Measurements from ENCODE around the gene TOGARAM1. TPM values are rescaled to one million over a fixed set of nuclear protein-coding genes. Genes with fewer than 3 reads are reported as not detected.
A peak's percentile ranks its signal among the peaks of the same experiment; 100 is the strongest.

The TOGARAM1 gene
- total RNA-seq, 4 donors from 2014 or later = 6.3 to 19.1 (median 9.7) TPM

DNA sequence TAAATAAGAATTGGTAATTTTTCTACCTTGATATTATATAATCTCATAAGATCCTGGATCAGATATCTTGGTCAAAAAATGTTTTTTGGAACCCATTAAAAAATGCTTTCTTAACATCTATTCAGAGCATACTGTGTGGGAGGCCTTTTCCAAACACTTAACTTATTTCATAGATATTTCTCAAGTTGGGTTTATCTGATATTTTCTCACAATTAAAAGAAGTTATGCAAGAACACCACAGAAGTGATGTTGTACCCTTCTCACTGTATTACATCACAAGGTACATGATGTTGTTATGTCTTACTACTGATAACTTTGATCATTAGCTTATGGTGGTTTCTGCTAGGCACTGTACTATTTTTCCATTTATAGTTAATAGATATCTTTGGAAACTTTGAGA, 98.6 kb downstream of the TOGARAM1 start:
- intact Hi-C loops (cut with DNase I; ENCODE audit: low total_unique reads) = no loop called here
- Histone ChIP-seq H3K4me1 (peaks cover 5 to 9% of the 10 kb centered on the region in 2 donors), H3K9me3 (no peaks in the 10 kb centered on the region), H3K36me3 (no peaks in the 10 kb centered on the region), H3K27ac (no peak overlapping the region), H3K27me3 (no peaks in the 10 kb centered on the region), H3K4me3 (no peak overlapping the region)
- TF ChIP-seq, protein P1, sequence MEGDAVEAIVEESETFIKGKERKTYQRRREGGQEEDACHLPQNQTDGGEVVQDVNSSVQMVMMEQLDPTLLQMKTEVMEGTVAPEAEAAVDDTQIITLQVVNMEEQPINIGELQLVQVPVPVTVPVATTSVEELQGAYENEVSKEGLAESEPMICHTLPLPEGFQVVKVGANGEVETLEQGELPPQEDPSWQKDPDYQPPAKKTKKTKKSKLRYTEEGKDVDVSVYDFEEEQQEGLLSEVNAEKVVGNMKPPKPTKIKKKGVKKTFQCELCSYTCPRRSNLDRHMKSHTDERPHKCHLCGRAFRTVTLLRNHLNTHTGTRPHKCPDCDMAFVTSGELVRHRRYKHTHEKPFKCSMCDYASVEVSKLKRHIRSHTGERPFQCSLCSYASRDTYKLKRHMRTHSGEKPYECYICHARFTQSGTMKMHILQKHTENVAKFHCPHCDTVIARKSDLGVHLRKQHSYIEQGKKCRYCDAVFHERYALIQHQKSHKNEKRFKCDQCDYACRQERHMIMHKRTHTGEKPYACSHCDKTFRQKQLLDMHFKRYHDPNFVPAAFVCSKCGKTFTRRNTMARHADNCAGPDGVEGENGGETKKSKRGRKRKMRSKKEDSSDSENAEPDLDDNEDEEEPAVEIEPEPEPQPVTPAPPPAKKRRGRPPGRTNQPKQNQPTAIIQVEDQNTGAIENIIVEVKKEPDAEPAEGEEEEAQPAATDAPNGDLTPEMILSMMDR (IDR thresholded peaks at IDR 0.05 in 4 of 5, conservative IDR thresholded peaks at IDR 0.05 in 1 of 5) = no peak
- no peak for TF ChIP-seq POLR2A (IDR thresholded peaks at IDR 0.05)
- no peak for ATAC-seq
- in situ Hi-C loops (cut with MboI; ENCODE audit: low sequenced_read_pairs in 4 of 4) = no loop called here
- DNase-seq = no peak

DNA sequence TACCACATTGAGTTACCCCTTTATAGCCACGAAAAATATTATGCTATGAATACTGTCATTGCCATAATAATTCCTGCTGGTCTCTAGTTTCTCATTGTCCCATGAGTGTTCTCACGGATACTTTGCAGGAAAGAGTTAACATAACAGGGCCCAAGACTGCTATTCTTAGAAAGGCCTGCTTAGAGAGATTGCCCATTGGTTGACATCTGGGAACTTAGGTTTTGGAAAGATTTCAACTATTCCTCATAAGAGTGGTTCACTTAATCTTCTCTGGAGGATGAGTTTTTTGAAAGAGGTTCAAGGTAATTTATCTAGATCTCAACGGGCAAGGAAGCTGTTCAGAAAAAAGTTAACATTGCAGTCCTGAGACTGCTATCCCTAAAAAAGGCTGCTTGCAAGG, 103.5 kb downstream of the TOGARAM1 start:
- DNase-seq (no peak), ATAC-seq (no peak)
- intact Hi-C loops (cut with DNase I; ENCODE audit: low total_unique reads) = no loop called here
- Histone ChIP-seq H3K9me3 (no peaks in the 10 kb centered on the region), H3K36me3 (no peaks in the 10 kb centered on the region), H3K4me1 (peaks cover 14 to 20% of the 10 kb centered on the region in 2 donors), H3K4me3 (no peak overlapping the region), H3K27ac (peak overlapping the region in 3 of 4 donors; percentile 34 to 62 (median 40)), H3K27me3 (no peaks in the 10 kb centered on the region)
- in situ Hi-C loops (cut with MboI; ENCODE audit: low sequenced_read_pairs in 4 of 4) = no loop called here
- TF ChIP-seq, protein P1 (IDR thresholded peaks at IDR 0.05 in 4 of 5, conservative IDR thresholded peaks at IDR 0.05 in 1 of 5) = no peak
- TF ChIP-seq POLR2A (IDR thresholded peaks at IDR 0.05) = no peak

DNA sequence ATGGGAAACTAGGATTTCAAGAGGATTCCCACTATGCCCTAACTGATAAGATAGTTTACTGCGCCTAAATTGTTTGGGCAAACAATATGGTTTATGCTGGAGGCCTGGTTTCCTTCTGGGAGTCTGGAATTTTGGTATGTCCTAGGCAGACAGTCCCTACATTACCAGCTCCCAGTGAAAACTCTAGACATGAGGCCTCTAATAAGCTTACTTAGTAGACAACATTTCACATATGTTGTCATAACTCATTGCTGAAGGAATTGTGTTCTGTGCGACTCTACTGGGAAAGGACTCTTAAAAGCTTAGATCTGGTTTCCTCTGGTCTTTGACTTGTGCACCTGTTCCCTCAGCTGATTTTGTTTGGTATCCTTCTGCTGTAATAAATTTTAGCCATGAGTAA, 104.0 kb downstream of the TOGARAM1 start:
- in situ Hi-C loops (cut with MboI; ENCODE audit: low sequenced_read_pairs in 4 of 4) = no loop called here
- ATAC-seq = peak; percentile 39 to 76
- Histone ChIP-seq H3K36me3 (no peaks in the 10 kb centered on the region), H3K9me3 (no peaks in the 10 kb centered on the region), H3K27me3 (no peaks in the 10 kb centered on the region), H3K4me3 (no peak overlapping the region), H3K27ac (peak overlapping the region in 3 of 4 donors; percentile 34 to 62 (median 40)), H3K4me1 (peaks cover 14 to 20% of the 10 kb centered on the region in 2 donors)
- no peak for DNase-seq
- TF ChIP-seq, protein P1 (IDR thresholded peaks at IDR 0.05 in 4 of 5, conservative IDR thresholded peaks at IDR 0.05 in 1 of 5) = no peak
- no peak for TF ChIP-seq POLR2A (IDR thresholded peaks at IDR 0.05)
- intact Hi-C loops (cut with DNase I; ENCODE audit: low total_unique reads) = no loop called here

DNA sequence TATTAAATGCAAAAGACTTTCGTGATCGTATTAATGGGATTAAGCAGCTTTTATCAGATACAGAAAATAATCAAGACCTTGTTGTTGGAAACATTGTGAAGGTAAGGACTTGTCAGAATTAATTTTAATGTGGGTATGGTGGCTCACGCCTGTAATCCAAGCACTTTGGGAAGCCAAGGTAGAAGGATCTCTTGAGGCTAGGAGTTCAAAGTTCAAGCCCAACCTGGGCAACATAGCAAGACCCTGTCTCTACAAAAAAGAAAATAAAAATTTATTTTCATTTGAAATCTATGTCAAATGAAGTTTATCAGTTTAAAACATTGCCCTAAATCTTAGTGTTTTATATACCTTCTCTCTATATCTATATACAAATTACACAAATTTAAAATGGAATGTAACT, 104.7 kb downstream of the TOGARAM1 start:
- Histone ChIP-seq H3K27ac (peak overlapping the region in 1 of 4 donors; percentile 62), H3K4me3 (no peak overlapping the region), H3K4me1 (peaks cover 14 to 20% of the 10 kb centered on the region in 2 donors), H3K9me3 (no peaks in the 10 kb centered on the region), H3K36me3 (no peaks in the 10 kb centered on the region), H3K27me3 (no peaks in the 10 kb centered on the region)
- TF ChIP-seq, protein P1 (IDR thresholded peaks at IDR 0.05 in 4 of 5, conservative IDR thresholded peaks at IDR 0.05 in 1 of 5) = no peak
- TF ChIP-seq POLR2A (IDR thresholded peaks at IDR 0.05) = no peak
- in situ Hi-C loops (cut with MboI; ENCODE audit: low sequenced_read_pairs in 4 of 4) = no loop called here
- no peak for DNase-seq
- no peak for ATAC-seq
- intact Hi-C loops (cut with DNase I; ENCODE audit: low total_unique reads) = no loop called here

DNA sequence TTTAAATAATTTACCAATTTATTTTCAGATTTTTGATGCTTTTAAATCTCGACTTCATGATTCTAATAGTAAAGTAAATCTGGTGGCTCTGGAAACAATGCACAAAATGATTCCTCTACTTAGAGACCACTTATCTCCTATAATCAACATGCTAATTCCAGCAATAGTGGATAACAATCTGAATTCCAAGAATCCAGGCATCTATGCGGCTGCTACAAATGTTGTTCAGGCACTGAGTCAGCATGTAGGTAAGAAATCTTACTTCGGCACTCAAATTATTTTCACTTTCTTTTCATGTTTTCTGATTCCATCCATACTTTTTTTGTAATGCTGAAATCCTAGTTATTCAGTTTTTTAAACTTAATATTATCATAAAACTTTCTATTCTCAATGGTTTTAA, 106.4 kb downstream of the TOGARAM1 start:
- no peak for DNase-seq
- Histone ChIP-seq H3K27ac (no peak overlapping the region), H3K4me3 (no peak overlapping the region), H3K27me3 (no peaks in the 10 kb centered on the region), H3K9me3 (no peaks in the 10 kb centered on the region), H3K36me3 (peaks cover 0 to 2% of the 10 kb centered on the region in 2 donors), H3K4me1 (peaks cover 14 to 20% of the 10 kb centered on the region in 2 donors)
- no peak for ATAC-seq
- intact Hi-C loops (cut with DNase I; ENCODE audit: low total_unique reads) (no loop called here), in situ Hi-C loops (cut with MboI; ENCODE audit: low sequenced_read_pairs in 4 of 4) (no loop called here)
- TF ChIP-seq, protein P1 (IDR thresholded peaks at IDR 0.05 in 4 of 5, conservative IDR thresholded peaks at IDR 0.05 in 1 of 5) = no peak
- no peak for TF ChIP-seq POLR2A (IDR thresholded peaks at IDR 0.05)

All from gastrocnemius medialis (tissue), 4 donors.